Hematopoietic multipotent progenitor cell treated with erythropoietin and hydrocortisone succinate and interleukin-3 and kit ligand, for 6 days (in vitro differentiated cells): Measurements from ENCODE around the gene HDDC3.
"Not testable (repeated sequence)": the region's sequence is repeated elsewhere in the genome, so short reads cannot be mapped to it uniquely, and the experiment has no call there.

Experiments
- DNase-seq: peaks from one replicate; pipeline ENCODE4 v3.0.0-alpha.2; 2015

The HDDC3 gene

GRCh38 chr15:90929246-90930019 lies 2.9 kb downstream of the HDDC3 start:
- DNase-seq, result no peak

GRCh38 chr15:90928106-90928505 lies 4.2 kb downstream of the HDDC3 start:
- DNase-seq, result not testable (repeated sequence)

- not testable (repeated sequence) for DNase-seq
Observed at GRCh38 chr15:90926766-90927165, 5.6 kb downstream of the HDDC3 start.

GRCh38 chr15:90924375-90924774 lies 8.0 kb downstream of the HDDC3 start:
- DNase-seq, result no peak

- DNase-seq, result peak; percentile 68
Observed at GRCh38 chr15:90922712-90923322, 9.5 kb downstream of the HDDC3 start.

GRCh38 chr15:90921887-90922286 lies 10.5 kb downstream of the HDDC3 start:
- no peak for DNase-seq

GRCh38 chr15:90918835-90919234 lies 13.5 kb downstream of the HDDC3 start:
- DNase-seq, result no peak

GRCh38 chr15:90918034-90918788 lies 14.1 kb downstream of the HDDC3 start:
- DNase-seq, result no peak

- no peak for DNase-seq
Observed at GRCh38 chr15:90917569-90917968, 14.8 kb downstream of the HDDC3 start.

- no peak for DNase-seq
Observed at GRCh38 chr15:90916461-90916860, 15.9 kb downstream of the HDDC3 start.

- peak; percentile 68 for DNase-seq
Observed at GRCh38 chr15:90915808-90916440, 16.4 kb downstream of the HDDC3 start.

GRCh38 chr15:90915216-90915807 lies 17.0 kb downstream of the HDDC3 start:
- DNase-seq, result no peak

GRCh38 chr15:90914305-90915080 lies 17.9 kb downstream of the HDDC3 start:
- no peak for DNase-seq

- no peak for DNase-seq
Observed at GRCh38 chr15:90913398-90913944, 18.9 kb downstream of the HDDC3 start.

GRCh38 chr15:90912770-90913075 lies 19.6 kb downstream of the HDDC3 start:
- no peak for DNase-seq

GRCh38 chr15:90911906-90912769 lies 20.2 kb downstream of the HDDC3 start:
- no peak for DNase-seq

- DNase-seq, result no peak
Observed at GRCh38 chr15:90911302-90911623, 21.1 kb downstream of the HDDC3 start.

- no peak for DNase-seq
Observed at GRCh38 chr15:90910441-90911301, 21.7 kb downstream of the HDDC3 start.

- DNase-seq, result no peak
Observed at GRCh38 chr15:90909976-90910375, 22.4 kb downstream of the HDDC3 start.

GRCh38 chr15:90909449-90909848 lies 22.9 kb downstream of the HDDC3 start:
- DNase-seq, result not testable (repeated sequence)
